ENCODE data around the gene ZDHHC7. TPM values are rescaled to one million over a fixed set of nuclear protein-coding genes. Genes with fewer than 3 reads are reported as not detected.
A peak's percentile ranks its signal among the peaks of the same experiment; 100 is the strongest.

The ZDHHC7 gene
- total RNA-seq, 1 donor from 2014 or later: 45.4 TPM

GRCh38 chr16:85002099-85002541 lies 9.2 kb downstream of the ZDHHC7 start:
- Mint-ChIP-seq H3K9me3 (no peaks in the 10 kb centered on the region), H3K27ac (peak overlapping the region; percentile 33), H3K36me3 (peaks cover 4% of the 10 kb centered on the region), H3K4me3 (no peak overlapping the region), H3K27me3 (ENCODE audit: low read depth) (no peaks in the 10 kb centered on the region), H3K4me1 (peaks cover 49% of the 10 kb centered on the region)
- DNase-seq (ENCODE audit: low spot score in 2 of 2, unreplicated experiment in 2 of 2): no peak
- TF ChIP-seq CTCF (IDR thresholded peaks at IDR 0.05; ENCODE audit: unreplicated experiment): no peak

DNA sequence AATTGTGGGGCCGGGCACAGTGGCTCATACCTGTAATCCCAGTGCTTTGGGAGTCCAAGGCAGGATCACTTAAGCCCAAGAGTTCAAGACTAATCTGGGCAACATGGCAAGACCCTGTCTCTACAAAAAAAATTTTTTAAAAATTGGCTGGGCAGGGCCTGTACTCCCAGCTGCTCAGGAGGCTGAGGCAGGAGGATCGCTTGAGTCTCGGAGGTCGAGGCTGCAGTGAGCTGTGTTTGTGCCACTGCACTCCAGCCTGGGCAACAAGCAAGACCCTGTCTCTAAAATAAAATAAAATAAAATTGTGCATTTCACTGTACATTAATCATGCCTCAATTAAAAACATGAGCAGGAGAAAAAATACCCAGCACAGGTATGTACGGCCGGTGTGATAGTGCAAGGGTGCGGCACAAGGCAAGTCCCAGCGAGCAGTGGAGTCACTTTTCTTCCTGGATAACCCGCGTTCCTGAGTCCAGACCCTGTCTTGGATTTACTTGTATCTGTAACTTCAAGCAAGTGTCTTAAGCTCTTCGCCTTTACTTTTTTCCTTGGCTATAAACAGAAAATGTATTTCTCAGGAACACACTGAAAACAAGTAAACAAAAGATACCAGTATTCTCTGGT lies 11.4 kb downstream of the ZDHHC7 start:
- H3K27me3 Mint-ChIP-seq (ENCODE audit: low read depth): no peaks in the 10 kb centered on the region
- H3K36me3 Mint-ChIP-seq: peaks cover 11% of the 10 kb centered on the region
- H3K4me1 Mint-ChIP-seq: peaks cover 36% of the 10 kb centered on the region
- TF ChIP-seq CTCF (IDR thresholded peaks at IDR 0.05; ENCODE audit: unreplicated experiment): no peak
- peak overlapping the region; percentile 97 for H3K27ac Mint-ChIP-seq
- H3K4me3 Mint-ChIP-seq: no peak overlapping the region
- no peaks in the 10 kb centered on the region for H3K9me3 Mint-ChIP-seq
- DNase-seq (ENCODE audit: low spot score in 2 of 2, unreplicated experiment in 2 of 2): no peak

- TF ChIP-seq CTCF (IDR thresholded peaks at IDR 0.05; ENCODE audit: unreplicated experiment): no peak
- peak overlapping the region; percentile 91 for H3K27ac Mint-ChIP-seq
These were observed 12.1 kb downstream of the ZDHHC7 start for GRCh38 chr16:84999200-84999599.

DNA sequence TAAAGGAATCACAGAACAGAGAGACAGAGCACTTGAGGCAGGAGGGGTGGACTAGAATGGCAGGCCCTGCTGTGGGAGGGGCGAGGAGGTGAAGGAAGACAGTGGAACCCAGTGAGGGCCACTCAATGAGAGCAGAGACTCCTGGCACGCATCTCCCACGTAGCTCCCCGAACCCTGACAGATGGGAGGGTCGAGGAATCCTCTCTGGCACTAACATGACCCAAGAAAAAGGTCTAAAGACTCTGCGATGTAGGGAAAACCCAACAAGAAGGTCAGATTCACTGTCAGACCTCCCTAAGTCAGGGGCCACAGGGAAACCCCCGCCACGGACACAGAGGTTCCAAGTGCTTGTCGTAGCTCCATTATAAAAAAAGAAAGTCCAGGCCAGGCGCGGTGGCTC lies 15.0 kb downstream of the ZDHHC7 start:
- peaks cover 23% of the 10 kb centered on the region for H3K36me3 Mint-ChIP-seq
- no peaks in the 10 kb centered on the region for H3K27me3 Mint-ChIP-seq (ENCODE audit: low read depth)
- H3K27ac Mint-ChIP-seq: no peak overlapping the region
- H3K4me1 Mint-ChIP-seq: peaks cover 12% of the 10 kb centered on the region
- DNase-seq (ENCODE audit: low spot score in 2 of 2, unreplicated experiment in 2 of 2): no peak
- H3K9me3 Mint-ChIP-seq: no peaks in the 10 kb centered on the region
- no peak overlapping the region for H3K4me3 Mint-ChIP-seq
- TF ChIP-seq CTCF (IDR thresholded peaks at IDR 0.05; ENCODE audit: unreplicated experiment): no peak

More at GRCh38 chr16:84999200-84999599, 12.1 kb downstream of the ZDHHC7 start:
- Mint-ChIP-seq H3K27me3 (ENCODE audit: low read depth) (no peaks in the 10 kb centered on the region), H3K9me3 (no peaks in the 10 kb centered on the region), H3K4me3 (no peak overlapping the region), H3K4me1 (peaks cover 29% of the 10 kb centered on the region), H3K36me3 (peaks cover 16% of the 10 kb centered on the region)
- DNase-seq (ENCODE audit: low spot score in 2 of 2, unreplicated experiment in 2 of 2): no peak

DNA sequence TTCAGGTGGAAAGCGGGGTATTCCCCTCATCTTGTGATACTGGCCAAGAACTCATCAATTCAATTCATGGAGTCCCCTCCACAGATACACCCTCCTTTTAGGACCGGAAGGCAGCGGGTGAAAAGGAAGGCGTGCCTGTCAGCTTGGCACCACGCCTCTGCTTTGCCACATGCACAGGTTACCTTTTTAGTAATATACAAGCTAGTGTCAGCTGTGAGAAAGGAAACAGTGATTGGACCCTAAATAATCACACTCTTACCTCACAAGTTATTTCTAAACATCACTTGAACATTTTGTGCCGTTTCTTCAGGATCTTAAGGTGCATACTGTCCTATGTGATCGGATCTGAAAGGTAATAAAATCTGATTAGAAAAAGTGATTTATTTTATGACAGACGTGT lies 15.7 kb downstream of the ZDHHC7 start:
- Mint-ChIP-seq H3K4me1 (peaks cover 10% of the 10 kb centered on the region), H3K27ac (no peak overlapping the region), H3K4me3 (no peak overlapping the region), H3K36me3 (peaks cover 23% of the 10 kb centered on the region), H3K27me3 (ENCODE audit: low read depth) (no peaks in the 10 kb centered on the region), H3K9me3 (no peaks in the 10 kb centered on the region)
- no peak for TF ChIP-seq CTCF (IDR thresholded peaks at IDR 0.05; ENCODE audit: unreplicated experiment)
- DNase-seq (ENCODE audit: low spot score in 2 of 2, unreplicated experiment in 2 of 2): no peak
